ENCODE data around the gene PLVAP. TPM values are rescaled to one million over a fixed set of nuclear protein-coding genes. Genes with fewer than 3 reads are reported as not detected.

Gene PLVAP
- total RNA-seq, 1 experiment from 2014 or later = 0.08 TPM

GRCh38 chr19:17312189-17313113, 64.7 kb downstream of the PLVAP start:
- in situ Hi-C loops (cut with HindIII; ENCODE audit: low pct_unique_long_range_greater_than_20kb, low sequenced_read_pairs) (no loop called here), intact Hi-C loops (cut with micrococcal nuclease; ENCODE audit: unreplicated experiment) (no loop called here)
- ChIA-PET POLR2A (interaction anchor here (0.6 kb wide), 1 partner anchor 257 kb away, joined by 6 read pairs; no protein-coding TSS in a partner anchor), CTCF (interaction anchor here (0.5 kb wide), 1 partner anchor 27 kb away, joined by 10 read pairs; no protein-coding TSS in a partner anchor)
- no peaks in the 10 kb centered on the region for H3K27me3 ChIP-seq (ENCODE audit: control insufficient read depth, insufficient read depth, low read length)
- no peaks in the 10 kb centered on the region for H3K9me3 ChIP-seq (ENCODE audit: control insufficient read depth, insufficient read depth, low read depth, low read length)
- no TSS peak for BruUV-seq (replicated peaks)
- ATAC-seq (no peak), DNase-seq (ENCODE audit: low read depth, low spot score) (no peak)
- peaks cover 7% of the 10 kb centered on the region for H3K36me3 ChIP-seq (ENCODE audit: control insufficient read depth, insufficient read depth, low read length)
- peak overlapping the region; percentile 63 for H3K27ac ChIP-seq (ENCODE audit: low read length)
- peaks cover 24% of the 10 kb centered on the region for H3K4me1 ChIP-seq (ENCODE audit: control insufficient read depth, insufficient read depth, low read length)
- no peak for TF ChIP-seq POLR2AphosphoS5 (IDR thresholded peaks at IDR 0.05; ENCODE audit: low read depth, low read length)
- no peak for TF ChIP-seq SIN3A (IDR thresholded peaks at IDR 0.05; ENCODE audit: borderline replicate concordance, insufficient read depth, low read depth, low read length)
- TF ChIP-seq TCF7L2 (IDR thresholded peaks at IDR 0.05; ENCODE audit: low read depth, low read length) = no peak
- TF ChIP-seq, protein P1, sequence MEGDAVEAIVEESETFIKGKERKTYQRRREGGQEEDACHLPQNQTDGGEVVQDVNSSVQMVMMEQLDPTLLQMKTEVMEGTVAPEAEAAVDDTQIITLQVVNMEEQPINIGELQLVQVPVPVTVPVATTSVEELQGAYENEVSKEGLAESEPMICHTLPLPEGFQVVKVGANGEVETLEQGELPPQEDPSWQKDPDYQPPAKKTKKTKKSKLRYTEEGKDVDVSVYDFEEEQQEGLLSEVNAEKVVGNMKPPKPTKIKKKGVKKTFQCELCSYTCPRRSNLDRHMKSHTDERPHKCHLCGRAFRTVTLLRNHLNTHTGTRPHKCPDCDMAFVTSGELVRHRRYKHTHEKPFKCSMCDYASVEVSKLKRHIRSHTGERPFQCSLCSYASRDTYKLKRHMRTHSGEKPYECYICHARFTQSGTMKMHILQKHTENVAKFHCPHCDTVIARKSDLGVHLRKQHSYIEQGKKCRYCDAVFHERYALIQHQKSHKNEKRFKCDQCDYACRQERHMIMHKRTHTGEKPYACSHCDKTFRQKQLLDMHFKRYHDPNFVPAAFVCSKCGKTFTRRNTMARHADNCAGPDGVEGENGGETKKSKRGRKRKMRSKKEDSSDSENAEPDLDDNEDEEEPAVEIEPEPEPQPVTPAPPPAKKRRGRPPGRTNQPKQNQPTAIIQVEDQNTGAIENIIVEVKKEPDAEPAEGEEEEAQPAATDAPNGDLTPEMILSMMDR (IDR thresholded peaks at IDR 0.05) = no peak
- TF ChIP-seq, protein P2, sequence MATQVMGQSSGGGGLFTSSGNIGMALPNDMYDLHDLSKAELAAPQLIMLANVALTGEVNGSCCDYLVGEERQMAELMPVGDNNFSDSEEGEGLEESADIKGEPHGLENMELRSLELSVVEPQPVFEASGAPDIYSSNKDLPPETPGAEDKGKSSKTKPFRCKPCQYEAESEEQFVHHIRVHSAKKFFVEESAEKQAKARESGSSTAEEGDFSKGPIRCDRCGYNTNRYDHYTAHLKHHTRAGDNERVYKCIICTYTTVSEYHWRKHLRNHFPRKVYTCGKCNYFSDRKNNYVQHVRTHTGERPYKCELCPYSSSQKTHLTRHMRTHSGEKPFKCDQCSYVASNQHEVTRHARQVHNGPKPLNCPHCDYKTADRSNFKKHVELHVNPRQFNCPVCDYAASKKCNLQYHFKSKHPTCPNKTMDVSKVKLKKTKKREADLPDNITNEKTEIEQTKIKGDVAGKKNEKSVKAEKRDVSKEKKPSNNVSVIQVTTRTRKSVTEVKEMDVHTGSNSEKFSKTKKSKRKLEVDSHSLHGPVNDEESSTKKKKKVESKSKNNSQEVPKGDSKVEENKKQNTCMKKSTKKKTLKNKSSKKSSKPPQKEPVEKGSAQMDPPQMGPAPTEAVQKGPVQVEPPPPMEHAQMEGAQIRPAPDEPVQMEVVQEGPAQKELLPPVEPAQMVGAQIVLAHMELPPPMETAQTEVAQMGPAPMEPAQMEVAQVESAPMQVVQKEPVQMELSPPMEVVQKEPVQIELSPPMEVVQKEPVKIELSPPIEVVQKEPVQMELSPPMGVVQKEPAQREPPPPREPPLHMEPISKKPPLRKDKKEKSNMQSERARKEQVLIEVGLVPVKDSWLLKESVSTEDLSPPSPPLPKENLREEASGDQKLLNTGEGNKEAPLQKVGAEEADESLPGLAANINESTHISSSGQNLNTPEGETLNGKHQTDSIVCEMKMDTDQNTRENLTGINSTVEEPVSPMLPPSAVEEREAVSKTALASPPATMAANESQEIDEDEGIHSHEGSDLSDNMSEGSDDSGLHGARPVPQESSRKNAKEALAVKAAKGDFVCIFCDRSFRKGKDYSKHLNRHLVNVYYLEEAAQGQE (IDR thresholded peaks at IDR 0.05; ENCODE audit: insufficient read depth in 1 of 2, low read depth in 2 of 2, low read length in 1 of 2) = no peak
- peak overlapping the region in 1 of 2 experiments; percentile 24; a peak in 2 of 4 replicates for H3K4me3 ChIP-seq (ENCODE audit: low read depth in 2 of 2, low read length in 2 of 2)

DNA sequence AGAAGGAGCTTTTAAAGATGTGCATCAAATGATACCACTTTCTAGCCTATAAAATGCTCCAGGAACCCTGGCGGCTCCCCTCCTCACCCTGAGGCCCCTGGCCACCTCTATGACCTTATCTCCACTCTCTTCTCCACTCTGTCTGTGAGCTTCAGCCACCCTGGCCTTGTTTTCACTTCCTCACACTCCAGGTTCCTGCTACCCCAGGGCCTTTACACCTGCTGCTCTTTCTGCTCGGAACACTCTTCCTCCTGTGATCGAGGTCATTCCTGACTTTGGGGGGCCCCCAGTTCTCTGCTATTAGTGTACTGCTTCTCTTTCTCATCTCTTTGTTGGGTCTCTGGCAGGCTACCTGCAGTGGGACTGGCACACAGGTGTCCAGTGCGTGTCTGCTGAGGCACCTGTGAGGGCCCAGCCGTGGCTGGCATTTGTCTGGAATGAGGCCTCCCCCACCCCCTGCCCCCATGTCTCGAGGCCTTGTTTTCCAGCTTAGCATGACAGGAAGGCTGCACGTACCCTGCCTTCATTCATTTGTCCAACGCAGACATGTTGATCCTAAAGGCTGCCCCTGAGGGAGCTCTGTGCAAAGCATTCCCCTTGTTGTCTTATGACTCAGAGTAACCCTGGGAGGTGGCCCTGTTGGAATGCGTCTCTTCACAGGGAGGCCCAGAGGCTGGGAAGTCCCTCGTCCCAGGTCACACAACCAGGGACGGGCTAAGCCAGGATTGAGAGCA, 65.5 kb downstream of the PLVAP start:
- intact Hi-C loops (cut with micrococcal nuclease; ENCODE audit: unreplicated experiment) = no loop called here
- Histone ChIP-seq H3K27ac (ENCODE audit: low read length) (peak overlapping the region; percentile 63), H3K9me3 (ENCODE audit: control insufficient read depth, insufficient read depth, low read depth, low read length) (no peaks in the 10 kb centered on the region), H3K27me3 (ENCODE audit: control insufficient read depth, insufficient read depth, low read length) (no peaks in the 10 kb centered on the region), H3K4me3 (ENCODE audit: low read depth in 2 of 2, low read length in 2 of 2) (peak overlapping the region in 1 of 2 experiments; percentile 24; a peak in 2 of 4 replicates), H3K36me3 (ENCODE audit: control insufficient read depth, insufficient read depth, low read length) (peaks cover 7% of the 10 kb centered on the region), H3K4me1 (ENCODE audit: control insufficient read depth, insufficient read depth, low read length) (peaks cover 26% of the 10 kb centered on the region)
- ATAC-seq (peak; percentile 78), DNase-seq (ENCODE audit: low read depth, low spot score) (no peak)
- ChIA-PET CTCF (no interaction called here), POLR2A (interaction anchor here (0.6 kb wide), 1 partner anchor 258 kb away, joined by 6 read pairs; no protein-coding TSS in a partner anchor)
- in situ Hi-C loops (cut with HindIII; ENCODE audit: low pct_unique_long_range_greater_than_20kb, low sequenced_read_pairs) = no loop called here
- TF ChIP-seq POLR2AphosphoS5 (IDR thresholded peaks at IDR 0.05; ENCODE audit: low read depth, low read length) (no peak), TCF7L2 (IDR thresholded peaks at IDR 0.05; ENCODE audit: low read depth, low read length) (no peak), SIN3A (IDR thresholded peaks at IDR 0.05; ENCODE audit: borderline replicate concordance, insufficient read depth, low read depth, low read length) (no peak)
- TF ChIP-seq, protein P1 (IDR thresholded peaks at IDR 0.05) = no peak
- TF ChIP-seq, protein P2 (IDR thresholded peaks at IDR 0.05; ENCODE audit: insufficient read depth in 1 of 2, low read depth in 2 of 2, low read length in 1 of 2) = no peak
- no TSS peak for BruUV-seq (replicated peaks)
